Measurements from ENCODE around the gene CCDC30. TPM values are rescaled to one million over a fixed set of nuclear protein-coding genes. Genes with fewer than 3 reads are reported as not detected.
"Not testable (repeated sequence)": the region's sequence is repeated elsewhere in the genome, so short reads cannot be mapped to it uniquely, and the experiment has no call there.

Gene CCDC30
- total and polyA plus RNA-seq, 9 of the 15 experiments (the other 6 are each of a cell fraction or from before 2014, with no cell fraction given) = 0.05 to 0.91 (median 0.24) TPM

DNA sequence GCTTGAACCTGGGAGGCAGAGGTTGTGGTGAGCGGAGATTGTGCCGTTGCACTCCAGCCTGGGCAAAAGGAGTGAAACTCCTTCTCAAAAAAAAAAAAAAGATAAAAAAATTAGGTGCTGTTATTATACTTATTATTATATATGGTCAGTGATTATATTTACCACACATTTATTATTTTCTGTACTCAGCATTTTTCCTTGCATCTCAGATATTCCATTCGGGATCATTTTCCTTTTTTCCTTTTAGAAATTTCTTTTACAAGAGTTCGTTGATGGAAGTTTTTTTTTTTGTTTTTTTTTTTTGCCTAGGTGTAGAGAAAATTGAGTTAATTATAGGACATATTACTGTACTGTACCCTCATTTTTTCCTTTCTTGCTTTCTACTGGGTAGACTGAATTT, 13.5 kb downstream of the CCDC30 start:
- peak; percentile 28; the same call in 1 of the 2 replicates for TF ChIP-seq C11orf30 (IDR thresholded peaks at IDR 0.05; ENCODE audit: low read depth)
- TF ChIP-seq ZNF311 (CRISPR knock-in tag; IDR thresholded peaks at IDR 0.05) = no peak
- TF ChIP-seq ZNF316 (IDR thresholded peaks at IDR 0.05) = peak; percentile 81
- Histone ChIP-seq H3K4me1 (replicated peaks in 1 of 2; ENCODE audit: control insufficient read depth in 2 of 2, insufficient read depth in 2 of 2, low read length in 2 of 2) (no peaks in the 10 kb centered on the region), H4K20me1 (replicated peaks; ENCODE audit: control insufficient read depth, insufficient read depth, low read length) (no peaks in the 10 kb centered on the region), H3K9me1 (ENCODE audit: control insufficient read depth, insufficient read depth, low read length) (no peaks in the 10 kb centered on the region), H2AFZ (ENCODE audit: low read depth, low read length) (no peak overlapping the region), H3K9me3 (replicated peaks; ENCODE audit: control insufficient read depth, insufficient read depth, low read depth, low read length) (no peaks in the 10 kb centered on the region), H3K27ac (ENCODE audit: extremely low read depth, low read depth, low read length) (no peak overlapping the region), H3K9ac (ENCODE audit: insufficient read depth in 1 of 2, low read depth in 2 of 2, low read length in 2 of 2) (no peak overlapping the region), H3K4me3 (no peak overlapping the region), H3K79me2 (ENCODE audit: control insufficient read depth, insufficient read depth, low read length) (no peaks in the 10 kb centered on the region), H3K4me2 (ENCODE audit: insufficient read depth, low read length) (no peak overlapping the region), H3K27me3 (ENCODE audit: control insufficient read depth in 2 of 2, insufficient read depth in 2 of 2, low read length in 2 of 2) (peaks cover 3 to 4% of the 10 kb centered on the region in 2 experiments; a peak in 1 of 5 replicates), H3K36me3 (ENCODE audit: control insufficient read depth, insufficient read depth, low read length) (no peaks in the 10 kb centered on the region)
- no peak for DNase-seq (ENCODE audit: extremely low read depth in 1 of 4, low spot score in 3 of 4)
- 4% methylated on average over 3 of the region's 4 CpGs for WGBS (ENCODE audit: insufficient coverage, low coverage, missing lambda C conversion rate)
- ChIA-PET CTCF (ENCODE audit: low intra/inter-chr PET ratio) (no interaction called here), POLR2A (interaction anchor here (1.2 kb wide), 1 partner anchor 9 kb away, joined by 4 read pairs; no protein-coding TSS in a partner anchor)
- in situ Hi-C loops (cut with MboI) = no loop called here
- FAIRE-seq = no peak
- no TSS peak for BruUV-seq (replicated peaks)
- intact Hi-C loops (cut with micrococcal nuclease) = no loop called here
- no peak for ATAC-seq

DNA sequence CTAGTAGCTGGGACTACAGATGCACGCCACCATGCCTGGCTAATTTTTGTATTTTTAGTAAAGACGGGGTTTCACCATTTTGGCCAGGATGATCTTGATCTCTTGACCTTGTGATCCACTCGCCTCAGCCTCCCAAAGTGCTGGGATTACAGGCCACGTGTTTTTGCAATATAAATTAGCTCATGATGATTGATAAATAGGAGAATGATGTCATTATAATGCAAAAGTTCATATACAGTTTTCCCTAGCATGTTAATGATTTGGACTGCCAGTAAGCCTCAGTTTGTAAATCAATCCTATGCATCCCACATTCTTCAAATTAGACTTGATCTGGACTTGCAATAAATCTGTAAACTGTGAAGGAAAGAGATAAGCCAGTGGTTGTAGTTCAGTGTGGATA, 14.3 kb downstream of the CCDC30 start:
- H2AFZ ChIP-seq (ENCODE audit: low read depth, low read length); H3K27ac ChIP-seq (ENCODE audit: extremely low read depth, low read depth, low read length); BruUV-seq (replicated peaks); H3K4me3 ChIP-seq; CTCF ChIA-PET (ENCODE audit: low intra/inter-chr PET ratio); intact Hi-C loops (cut with micrococcal nuclease); H4K20me1 ChIP-seq (replicated peaks; ENCODE audit: control insufficient read depth, insufficient read depth, low read length); DNase-seq (ENCODE audit: extremely low read depth in 1 of 4, low spot score in 3 of 4); H3K79me2 ChIP-seq (ENCODE audit: control insufficient read depth, insufficient read depth, low read length); H3K9me3 ChIP-seq (replicated peaks; ENCODE audit: control insufficient read depth, insufficient read depth, low read depth, low read length); in situ Hi-C loops (cut with MboI); ATAC-seq; H3K4me1 ChIP-seq (replicated peaks in 1 of 2; ENCODE audit: control insufficient read depth in 2 of 2, insufficient read depth in 2 of 2, low read length in 2 of 2); H3K9ac ChIP-seq (ENCODE audit: insufficient read depth in 1 of 2, low read depth in 2 of 2, low read length in 2 of 2); H3K27me3 ChIP-seq (ENCODE audit: control insufficient read depth in 2 of 2, insufficient read depth in 2 of 2, low read length in 2 of 2); H3K36me3 ChIP-seq (ENCODE audit: control insufficient read depth, insufficient read depth, low read length); FAIRE-seq; H3K4me2 ChIP-seq (ENCODE audit: insufficient read depth, low read length); H3K9me1 ChIP-seq (ENCODE audit: control insufficient read depth, insufficient read depth, low read length): not testable (repeated sequence)
- POLR2A ChIA-PET = interaction anchor here (1.2 kb wide), 1 partner anchor 8 kb away, joined by 4 read pairs; no protein-coding TSS in a partner anchor
- WGBS (ENCODE audit: insufficient coverage, low coverage, missing lambda C conversion rate) = 2% methylated on average over 4 of the region's 4 CpGs
